Liver (tissue), 9 donors: ENCODE results near the gene PCDHB3. TPM values are rescaled to one million over a fixed set of nuclear protein-coding genes. Genes with fewer than 3 reads are reported as not detected.
"Not testable (repeated sequence)": the region's sequence is repeated elsewhere in the genome, so short reads cannot be mapped to it uniquely, and the experiment has no call there.

Source experiments
- DNase-seq: peaks from one replicate; pipeline ENCODE4 v3.0.0-alpha.2; 2017; ENCODE audit warnings: low spot score
- H3K27ac ChIP-seq, 2 donors: one replicate each; pipeline ENCODE4 v1.7.0; 2013; ENCODE audit warnings: inconsistent platforms in 2 of 2, low read length in 2 of 2, control low read depth in 1 of 2, low read depth in 1 of 2, mild to moderate bottlenecking in 1 of 2
- H3K27me3 ChIP-seq, 4 donors: one replicate each; pipeline versions ENCODE4 v1.6.1 to v1.7.0; 2013; ENCODE audit warnings: low read length in 3 of 4, inconsistent platforms in 1 of 4, mild to moderate bottlenecking in 1 of 4, moderate library complexity in 1 of 4; ENCODE audit not compliant: control insufficient read depth in 4 of 4, insufficient read depth in 4 of 4
- H3K36me3 ChIP-seq, 4 donors: one replicate each; pipeline versions ENCODE4 v1.6.1 to v1.7.0; 2013; ENCODE audit warnings: low read length in 3 of 4, mild to moderate bottlenecking in 3 of 4, low read depth in 1 of 4, moderate library complexity in 1 of 4; ENCODE audit not compliant: control insufficient read depth in 4 of 4, insufficient read depth in 3 of 4
- H3K4me1 ChIP-seq, 4 donors: one replicate each; pipeline versions ENCODE4 v1.6.1 to v1.7.0; 2013; ENCODE audit warnings: low read length in 3 of 4, mild to moderate bottlenecking in 3 of 4, moderate library complexity in 1 of 4; ENCODE audit not compliant: control insufficient read depth in 4 of 4, insufficient read depth in 4 of 4
- H3K4me3 ChIP-seq, 3 donors: one replicate each; pipeline versions ENCODE4 v1.6.1 to v1.7.0; 2013; ENCODE audit warnings: low read length in 3 of 3, control low read depth in 1 of 3, low read depth in 1 of 3, mild to moderate bottlenecking in 1 of 3
- H3K9ac ChIP-seq, 2 donors: one replicate each; pipeline ENCODE4 v1.7.0; 2013; ENCODE audit warnings: low read length in 2 of 2, mild to moderate bottlenecking in 2 of 2, moderate library complexity in 2 of 2, control low read depth in 1 of 2, low read depth in 1 of 2
- H3K9me3 ChIP-seq, 4 donors: one replicate each; pipeline versions ENCODE4 v1.6.1 to v1.7.0; 2013; ENCODE audit warnings: low read length in 3 of 4; ENCODE audit not compliant: control insufficient read depth in 4 of 4
- ATF3 ChIP-seq: IDR thresholded peaks from 2 replicates; pipeline ENCODE4 v1.6.1; 2016; ENCODE audit warnings: antibody characterized with exemption
- CTCF ChIP-seq: fragments of 150-350 bp; IDR thresholded peaks from 2 replicates; pipeline ENCODE4 v1.5.1; 2017; ENCODE audit warnings: improper control_type of control experiment, low read depth, low read length; ENCODE audit not compliant: missing input control
- EGR1 ChIP-seq, 2 donors: IDR thresholded peaks; 2 replicates each; pipeline ENCODE4 v1.6.1; 2016 to 2018; ENCODE audit warnings: antibody characterized with exemption in 2 of 2, low read depth in 2 of 2
- FOXA1 ChIP-seq: IDR thresholded peaks from 2 replicates; pipeline ENCODE4 v1.6.1; 2016; ENCODE audit warnings: antibody characterized with exemption
- FOXA2 ChIP-seq: IDR thresholded peaks from 2 replicates; pipeline ENCODE4 v1.6.1; 2016; ENCODE audit warnings: antibody characterized with exemption
- GABPA ChIP-seq, 2 donors: IDR thresholded peaks in 1 of 2; conservative IDR thresholded peaks in 1 of 2; 2 replicates each; pipeline ENCODE4 v1.6.1; 2016; ENCODE audit warnings: antibody characterized with exemption in 2 of 2, mild to moderate bottlenecking in 1 of 2, moderate library complexity in 1 of 2
- HNF4A ChIP-seq, 2 donors: conservative IDR thresholded peaks; 2 replicates each; pipeline ENCODE4 v1.6.1; 2016; ENCODE audit warnings: antibody characterized with exemption in 2 of 2, mild to moderate bottlenecking in 2 of 2
- HNF4G ChIP-seq: IDR thresholded peaks from 2 replicates; pipeline ENCODE4 v1.6.1; 2016; ENCODE audit warnings: antibody characterized with exemption
- JUND ChIP-seq, 2 donors: IDR thresholded peaks; 2 replicates each; pipeline ENCODE4 v1.6.1; 2016; ENCODE audit warnings: antibody characterized with exemption in 2 of 2
- MAX ChIP-seq: IDR thresholded peaks from 2 replicates; pipeline ENCODE4 v1.6.1; 2016; ENCODE audit warnings: antibody characterized with exemption
- NR2F2 ChIP-seq: IDR thresholded peaks from 2 replicates; pipeline ENCODE4 v1.6.1; 2016; ENCODE audit warnings: antibody characterized with exemption
- RAD21 ChIP-seq, 2 donors: IDR thresholded peaks; 2 replicates each; pipeline ENCODE4 v1.6.1; 2016; ENCODE audit warnings: antibody characterized with exemption in 2 of 2, mild to moderate bottlenecking in 2 of 2
- REST ChIP-seq: IDR thresholded peaks from 2 replicates; pipeline ENCODE4 v1.6.1; 2016; ENCODE audit warnings: antibody characterized with exemption, mild to moderate bottlenecking
- RXRA ChIP-seq, 2 donors: IDR thresholded peaks; 2 replicates each; pipeline ENCODE4 v1.6.1; 2017 to 2018; ENCODE audit warnings: antibody characterized with exemption in 2 of 2, mild to moderate bottlenecking in 1 of 2
- SP1 ChIP-seq: IDR thresholded peaks from 2 replicates; pipeline ENCODE4 v1.6.1; 2018; ENCODE audit warnings: antibody characterized with exemption, mild to moderate bottlenecking
- TAF1 ChIP-seq: conservative IDR thresholded peaks from 2 replicates; pipeline ENCODE4 v1.6.1; 2016; ENCODE audit warnings: antibody characterized with exemption, mild to moderate bottlenecking
- YY1 ChIP-seq: IDR thresholded peaks from 2 replicates; pipeline ENCODE4 v1.6.1; 2016; ENCODE audit warnings: antibody characterized with exemption, mild to moderate bottlenecking
- ZBTB33 ChIP-seq: IDR thresholded peaks from 2 replicates; pipeline ENCODE4 v1.6.1; 2016; ENCODE audit warnings: antibody characterized with exemption
- WGBS: extraction: QIAGEN DNeasy Blood & Tissue Kit; methylation state at CpG from one replicate; pipeline ENCODE4 v1.1.7; 2013; 5-methylcytosine and 5-hydroxymethylcytosine counted together
- polyA plus RNA-seq, 2 donors: library from polyadenylated mRNA; stranded (reverse) in 1 of 2; unstranded in 1 of 2; fragments of 200-250 nt in 1 of 2; fragments of >200 nt in 1 of 2; fragmentation: Nextera tagmentation in 1 of 2; extraction: Ambion mirVana in 1 of 2; gene quantifications; one replicate each; pipeline versions ENCODE4 v1.2.1 to v1.2.3, GENCODE V29; 2013 to 2015
- total RNA-seq, 2 donors: library from RNA; depleted of rRNA; stranded (reverse); fragments of >200 nt; gene quantifications; one replicate each; pipeline ENCODE4 v1.2.3, GENCODE V29; 2014
- donor health status: healthy.
- donor health status: healthy.
- donor health status: healthy.
- donor health status: healthy.
- donor health status: healthy.

PCDHB3 gene
- total and polyA plus RNA-seq, 4 donors: 0.08 to 0.09 (median 0.09) TPM; not detected in 1

- Histone ChIP-seq H3K4me3 (peak overlapping the region in 2 of 3 donors; percentile 28 to 80), H3K9ac (no peak overlapping the region), H3K27ac (no peak overlapping the region), H3K27me3 (peaks cover 0 to 7% (median 0%) of the 10 kb centered on the region in 4 donors), H3K36me3 (no peaks in the 10 kb centered on the region), H3K4me1 (no peaks in the 10 kb centered on the region), H3K9me3 (peaks cover 4 to 30% (median 15%) of the 10 kb centered on the region in 4 donors)
- no peak for DNase-seq
- WGBS: 39% methylated on average over 19 of the region's 19 CpGs
- no peak for TF ChIP-seq EGR1 (IDR thresholded peaks at IDR 0.05; ENCODE audit: low read depth in 2 of 2)
- no peak for TF ChIP-seq ATF3
- TF ChIP-seq HNF4G: no peak
- no peak for TF ChIP-seq YY1
- TF ChIP-seq GABPA (IDR thresholded peaks at IDR 0.05 in 1 of 2, conservative IDR thresholded peaks at IDR 0.05 in 1 of 2): no peak
- TF ChIP-seq TAF1: no peak
- no peak for TF ChIP-seq SP1
- TF ChIP-seq HNF4A (conservative IDR thresholded peaks at IDR 0.05): no peak
- no peak for TF ChIP-seq REST
- no peak for TF ChIP-seq CTCF
- no peak for TF ChIP-seq JUND (IDR thresholded peaks at IDR 0.05)
- no peak for TF ChIP-seq MAX
- TF ChIP-seq NR2F2: no peak
- TF ChIP-seq FOXA1: no peak
- no peak for TF ChIP-seq FOXA2
- no peak for TF ChIP-seq RAD21 (IDR thresholded peaks at IDR 0.05)
- no peak for TF ChIP-seq RXRA (IDR thresholded peaks at IDR 0.05)
- no peak for TF ChIP-seq ZBTB33
Observed at GRCh38 chr5:141135718-141136266, 35.5 kb downstream of the PCDHB3 start.

GRCh38 chr5:141137346-141137745 is 37.1 kb downstream of the PCDHB3 start:
- peaks cover 4 to 30% (median 15%) of the 10 kb centered on the region in 4 donors for H3K9me3 ChIP-seq
- 39% methylated on average over 34 of the region's 34 CpGs for WGBS

More at GRCh38 chr5:141137346-141137745, 37.1 kb downstream of the PCDHB3 start:
- not testable (repeated sequence) for H3K27me3 ChIP-seq, H3K36me3 ChIP-seq, H3K4me3 ChIP-seq, DNase-seq, H3K9ac ChIP-seq, H3K4me1 ChIP-seq, H3K27ac ChIP-seq
